Measurements from ENCODE around the gene UTP25.

UTP25 gene

GRCh38 chr1:209784265-209785169 lies 43.3 kb upstream of the UTP25 start, which contains the start of gene C1orf74:
TSS of gene C1orf74 (minus strand) at chr1:209784559. CDS start at chr1:209783634, 925 bp downstream.
- Histone ChIP-seq H3K4me1 (ENCODE audit: low read length) (peaks cover 24% of the 10 kb centered on the region), H3K27ac (ENCODE audit: low read length) (peak within 1 kb of the TSS; percentile 81), H3K4me2 (ENCODE audit: low read length) (peak within 1 kb of the TSS; percentile 92), H3K36me3 (replicated peaks; ENCODE audit: low read depth, low read length) (peaks cover 26% of the 10 kb centered on the region), H3K9ac (ENCODE audit: low read length) (peak within 1 kb of the TSS; percentile 84), H2AFZ (ENCODE audit: low read depth, low read length) (peak within 1 kb of the TSS; percentile 85), H3K27me3 (ENCODE audit: low read depth, low read length) (no peaks in the 10 kb centered on the region), H3K79me2 (ENCODE audit: low read length) (peaks cover 19% of the 10 kb centered on the region), H3K9me3 (ENCODE audit: insufficient read depth, low read length) (no peaks in the 10 kb centered on the region), H4K20me1 (ENCODE audit: insufficient read depth, low read length) (no peaks in the 10 kb centered on the region), H3K4me3 (ENCODE audit: low read length) (peak within 1 kb of the TSS; percentile 84)
- no peak; the same call in 1 of the 2 replicates for TF ChIP-seq CTCF (IDR thresholded peaks at IDR 0.05; ENCODE audit: low read depth, low read length)

- H3K79me2 ChIP-seq (ENCODE audit: low read length) = peaks cover 19% of the 10 kb centered on the region
- H2AFZ ChIP-seq (ENCODE audit: low read depth, low read length) = no peak overlapping the region
- H3K4me1 ChIP-seq (ENCODE audit: low read length) = peaks cover 30% of the 10 kb centered on the region
- no peaks in the 10 kb centered on the region for H3K9me3 ChIP-seq (ENCODE audit: insufficient read depth, low read length)
- peaks cover 22% of the 10 kb centered on the region for H3K36me3 ChIP-seq (replicated peaks; ENCODE audit: low read depth, low read length)
- H3K4me2 ChIP-seq (ENCODE audit: low read length) = no peak overlapping the region
- H3K9ac ChIP-seq (ENCODE audit: low read length) = no peak overlapping the region
- no peak for TF ChIP-seq EZH2phosphoT487 (IDR thresholded peaks at IDR 0.05; ENCODE audit: low read depth)
- no peak for TF ChIP-seq CTCF (IDR thresholded peaks at IDR 0.05; ENCODE audit: low read depth, low read length)
- no peak overlapping the region for H3K4me3 ChIP-seq (ENCODE audit: low read length)
- H3K27ac ChIP-seq (ENCODE audit: low read length) = no peak overlapping the region
- no peaks in the 10 kb centered on the region for H3K27me3 ChIP-seq (ENCODE audit: low read depth, low read length)
- no peaks in the 10 kb centered on the region for H4K20me1 ChIP-seq (ENCODE audit: insufficient read depth, low read length)
Observed at GRCh38 chr1:209785592-209785991, 42.2 kb upstream of the UTP25 start.

GRCh38 chr1:209786146-209786545 lies 41.6 kb upstream of the UTP25 start:
- Histone ChIP-seq H3K4me2 (ENCODE audit: low read length) (no peak overlapping the region), H3K9ac (ENCODE audit: low read length) (no peak overlapping the region), H2AFZ (ENCODE audit: low read depth, low read length) (no peak overlapping the region), H3K36me3 (replicated peaks; ENCODE audit: low read depth, low read length) (peaks cover 21% of the 10 kb centered on the region), H3K79me2 (ENCODE audit: low read length) (peaks cover 19% of the 10 kb centered on the region), H3K9me3 (ENCODE audit: insufficient read depth, low read length) (no peaks in the 10 kb centered on the region), H4K20me1 (ENCODE audit: insufficient read depth, low read length) (no peaks in the 10 kb centered on the region), H3K27ac (ENCODE audit: low read length) (no peak overlapping the region), H3K4me3 (ENCODE audit: low read length) (no peak overlapping the region), H3K4me1 (ENCODE audit: low read length) (peaks cover 30% of the 10 kb centered on the region), H3K27me3 (ENCODE audit: low read depth, low read length) (no peaks in the 10 kb centered on the region)
- TF ChIP-seq CTCF (IDR thresholded peaks at IDR 0.05; ENCODE audit: low read depth, low read length) (no peak), EZH2phosphoT487 (IDR thresholded peaks at IDR 0.05; ENCODE audit: low read depth) (no peak)

GRCh38 chr1:209787551-209787950 lies 40.2 kb upstream of the UTP25 start:
- TF ChIP-seq CTCF (IDR thresholded peaks at IDR 0.05; ENCODE audit: low read depth, low read length) (no peak), EZH2phosphoT487 (IDR thresholded peaks at IDR 0.05; ENCODE audit: low read depth) (no peak)
- Histone ChIP-seq H3K4me3 (ENCODE audit: low read length) (0 out of 2 replicates have a peak overlapping the region, but pooled peaks have one; percentile 4), H3K27ac (ENCODE audit: low read length) (no peak overlapping the region), H3K4me2 (ENCODE audit: low read length) (peak overlapping the region; percentile 49), H2AFZ (ENCODE audit: low read depth, low read length) (peak overlapping the region; percentile 41), H3K27me3 (ENCODE audit: low read depth, low read length) (peaks cover 6% of the 10 kb centered on the region; the same call in 1 of the 2 replicates), H4K20me1 (ENCODE audit: insufficient read depth, low read length) (no peaks in the 10 kb centered on the region), H3K9me3 (ENCODE audit: insufficient read depth, low read length) (no peaks in the 10 kb centered on the region), H3K9ac (ENCODE audit: low read length) (no peak overlapping the region), H3K36me3 (replicated peaks; ENCODE audit: low read depth, low read length) (peaks cover 7% of the 10 kb centered on the region), H3K4me1 (ENCODE audit: low read length) (peaks cover 30% of the 10 kb centered on the region), H3K79me2 (ENCODE audit: low read length) (peaks cover 17% of the 10 kb centered on the region)
